ENCODE results near the gene NSMCE1. TPM values are rescaled to one million over a fixed set of nuclear protein-coding genes. Genes with fewer than 3 reads are reported as not detected.

Gene NSMCE1
- total RNA-seq, 5 donors from 2014 or later (not counting 1 experiment from before 2014, with no cell fraction given) = 53.5 to 83.2 (median 73.9) TPM

GRCh38 chr16:27217256-27217655, 51.3 kb downstream of the NSMCE1 start:
- Histone ChIP-seq H3K36me3 (ENCODE audit: control insufficient read depth in 2 of 2, extremely low read depth in 1 of 2, insufficient read depth in 1 of 2, low read length in 1 of 2) (peaks cover 10 to 44% of the 10 kb centered on the region in 2 donors), H3K9me3 (no peaks in the 10 kb centered on the region), H3K4me3 (ENCODE audit: control insufficient read depth in 1 of 2, extremely low read depth in 1 of 2, low read length in 1 of 2) (no peak overlapping the region), H3K27me3 (replicated peaks in 1 of 2; ENCODE audit: control insufficient read depth in 2 of 2, extremely low read depth in 1 of 2, insufficient read depth in 2 of 2, low read length in 1 of 2) (no peaks in the 10 kb centered on the region), H3K27ac (ENCODE audit: low read length) (no peak overlapping the region), H3K4me1 (ENCODE audit: control insufficient read depth in 1 of 2, extremely low read depth in 1 of 2, insufficient read depth in 2 of 2, low read length in 2 of 2) (peaks cover 3 to 6% of the 10 kb centered on the region in 2 experiments)
- CTCF ChIA-PET = no interaction called here
- Mint-ChIP-seq H3K36me3 (peaks cover 29% of the 10 kb centered on the region), H3K9me3 (no peaks in the 10 kb centered on the region), H3K4me3 (no peak overlapping the region), H3K27ac (peak overlapping the region in 1 of 2 donors; percentile 58), H3K4me1 (peaks cover 2 to 14% (median 7%) of the 10 kb centered on the region in 3 donors), H3K27me3 (no peaks in the 10 kb centered on the region)
- ATAC-seq (replicated peaks in 1 of 4) (no peak), DNase-seq (no peak)
- WGBS (ENCODE audit: insufficient coverage) = 90% methylated on average over 10 of the region's 10 CpGs
- POLR2A ChIA-PET = no interaction called here

GRCh38 chr16:27216297-27216885, 52.2 kb downstream of the NSMCE1 start:
- Mint-ChIP-seq H3K4me1 (peaks cover 2 to 14% (median 7%) of the 10 kb centered on the region in 3 donors), H3K4me3 (no peak overlapping the region), H3K27ac (peak overlapping the region in 1 of 2 donors; percentile 28), H3K36me3 (peaks cover 29% of the 10 kb centered on the region), H3K27me3 (no peaks in the 10 kb centered on the region), H3K9me3 (no peaks in the 10 kb centered on the region)
- ChIA-PET CTCF (no interaction called here), POLR2A (no interaction called here)
- no peak overlapping the region for H3K27ac ChIP-seq (ENCODE audit: low read length)
- no peaks in the 10 kb centered on the region for H3K27me3 ChIP-seq (replicated peaks in 1 of 2; ENCODE audit: control insufficient read depth in 2 of 2, extremely low read depth in 1 of 2, insufficient read depth in 2 of 2, low read length in 1 of 2)
- WGBS (ENCODE audit: insufficient coverage) = 93% methylated on average over 14 of the region's 16 CpGs
- no peak overlapping the region for H3K4me3 ChIP-seq (ENCODE audit: control insufficient read depth in 1 of 2, extremely low read depth in 1 of 2, low read length in 1 of 2)
- H3K36me3 ChIP-seq (ENCODE audit: control insufficient read depth in 2 of 2, extremely low read depth in 1 of 2, insufficient read depth in 1 of 2, low read length in 1 of 2) = peaks cover 10 to 44% of the 10 kb centered on the region in 2 donors
- peaks cover 4 to 7% of the 10 kb centered on the region in 2 experiments for H3K4me1 ChIP-seq (ENCODE audit: control insufficient read depth in 1 of 2, extremely low read depth in 1 of 2, insufficient read depth in 2 of 2, low read length in 2 of 2)
- H3K9me3 ChIP-seq = no peaks in the 10 kb centered on the region
- no peak for DNase-seq
- no peak for ATAC-seq (replicated peaks in 1 of 4)

DNA sequence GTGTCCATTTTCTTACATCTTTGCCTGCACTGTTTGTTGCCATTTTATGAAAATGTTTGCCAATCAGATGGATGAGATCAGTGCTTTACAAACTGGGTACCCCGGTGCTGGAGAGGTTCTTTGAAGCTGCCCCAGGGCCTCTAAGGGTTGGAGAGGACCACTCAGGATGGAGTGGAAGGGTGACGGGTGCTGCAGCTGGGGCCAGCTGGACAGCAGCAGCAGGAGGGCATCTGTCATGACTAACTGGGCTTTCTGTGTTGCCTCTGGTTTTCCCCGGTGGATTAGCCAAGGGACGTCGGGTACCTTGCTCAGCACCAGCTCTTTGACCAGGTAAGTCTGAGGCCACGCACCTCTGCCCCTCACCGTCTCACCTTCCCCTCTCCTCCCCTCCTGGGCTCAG, 52.9 kb downstream of the NSMCE1 start:
- peaks cover 5 to 14% (median 13%) of the 10 kb centered on the region in 3 donors for H3K4me1 Mint-ChIP-seq
- H3K27me3 ChIP-seq (replicated peaks in 1 of 2; ENCODE audit: control insufficient read depth in 2 of 2, extremely low read depth in 1 of 2, insufficient read depth in 2 of 2, low read length in 1 of 2) = no peaks in the 10 kb centered on the region
- no peak for DNase-seq
- no peaks in the 10 kb centered on the region for H3K9me3 ChIP-seq
- no peak for ATAC-seq (replicated peaks in 1 of 4)
- peaks cover 10 to 47% of the 10 kb centered on the region in 2 donors for H3K36me3 ChIP-seq (ENCODE audit: control insufficient read depth in 2 of 2, extremely low read depth in 1 of 2, insufficient read depth in 1 of 2, low read length in 1 of 2)
- H3K4me3 ChIP-seq (ENCODE audit: control insufficient read depth in 1 of 2, extremely low read depth in 1 of 2, low read length in 1 of 2) = no peak overlapping the region
- no peaks in the 10 kb centered on the region for H3K9me3 Mint-ChIP-seq
- H3K27me3 Mint-ChIP-seq = no peaks in the 10 kb centered on the region
- H3K27ac Mint-ChIP-seq = peak overlapping the region in 1 of 2 donors; percentile 28
- no peak overlapping the region for H3K27ac ChIP-seq (ENCODE audit: low read length)
- ChIA-PET CTCF (no interaction called here), POLR2A (no interaction called here)
- no peak overlapping the region for H3K4me3 Mint-ChIP-seq
- H3K4me1 ChIP-seq (ENCODE audit: control insufficient read depth in 1 of 2, extremely low read depth in 1 of 2, insufficient read depth in 2 of 2, low read length in 2 of 2) = peaks cover 6 to 15% of the 10 kb centered on the region in 2 experiments
- H3K36me3 Mint-ChIP-seq = peaks cover 29% of the 10 kb centered on the region
- WGBS (ENCODE audit: insufficient coverage) = 97% methylated on average over 3 of the region's 7 CpGs

DNA sequence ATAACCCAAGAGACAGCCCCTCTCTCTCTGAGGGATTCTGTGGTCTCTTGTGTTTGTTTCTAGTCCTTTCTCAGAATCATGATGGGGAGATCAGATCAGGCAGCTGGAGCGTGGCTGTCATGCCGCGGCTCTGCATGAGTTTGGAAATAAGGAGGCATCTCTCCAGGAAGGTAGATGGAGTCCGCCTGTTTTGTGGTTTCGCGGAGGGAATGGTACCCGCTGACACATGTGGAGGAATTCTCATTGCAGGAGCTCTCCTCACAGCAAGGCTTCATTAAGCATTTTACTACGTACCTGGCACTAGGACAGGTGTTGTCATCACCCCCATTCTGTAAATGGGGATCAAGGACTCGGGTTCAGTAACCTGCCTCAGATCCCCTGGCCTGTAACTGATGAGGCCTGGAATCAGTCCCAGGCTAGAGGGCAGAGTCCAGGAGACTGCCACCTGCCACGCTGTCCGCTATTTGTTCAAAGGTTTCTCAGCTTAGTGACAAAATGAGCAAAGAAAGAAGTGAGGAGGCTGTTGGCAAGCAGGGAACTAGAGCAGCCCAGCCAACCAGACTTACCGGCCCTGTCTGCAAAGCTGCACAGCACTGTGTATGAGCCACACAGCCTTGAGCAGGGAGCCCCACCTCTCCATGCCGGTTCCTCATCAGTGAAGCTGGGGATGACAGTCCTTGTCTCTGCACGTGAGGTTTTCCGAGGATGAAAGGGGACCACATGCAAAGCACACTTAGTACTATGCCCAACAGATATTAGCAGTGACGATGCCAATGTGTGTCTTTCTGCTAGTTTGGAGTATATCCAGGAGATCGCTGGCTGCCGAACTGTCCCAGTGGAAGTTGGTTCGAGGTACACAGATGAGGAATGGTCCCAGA, 54.2 kb downstream of the NSMCE1 start:
- Mint-ChIP-seq H3K27me3 (no peaks in the 10 kb centered on the region), H3K36me3 (peaks cover 29% of the 10 kb centered on the region), H3K27ac (no peak overlapping the region), H3K4me3 (no peak overlapping the region), H3K4me1 (peaks cover 5 to 14% (median 13%) of the 10 kb centered on the region in 3 donors), H3K9me3 (no peaks in the 10 kb centered on the region)
- POLR2A ChIA-PET = no interaction called here
- Histone ChIP-seq H3K27ac (ENCODE audit: low read length) (no peak overlapping the region), H3K4me3 (ENCODE audit: control insufficient read depth in 1 of 2, extremely low read depth in 1 of 2, low read length in 1 of 2) (no peak overlapping the region), H3K27me3 (replicated peaks in 1 of 2; ENCODE audit: control insufficient read depth in 2 of 2, extremely low read depth in 1 of 2, insufficient read depth in 2 of 2, low read length in 1 of 2) (no peaks in the 10 kb centered on the region), H3K9me3 (no peaks in the 10 kb centered on the region), H3K4me1 (ENCODE audit: control insufficient read depth in 1 of 2, extremely low read depth in 1 of 2, insufficient read depth in 2 of 2, low read length in 2 of 2) (peaks cover 6 to 22% of the 10 kb centered on the region in 2 experiments), H3K36me3 (ENCODE audit: control insufficient read depth in 2 of 2, extremely low read depth in 1 of 2, insufficient read depth in 1 of 2, low read length in 1 of 2) (peaks cover 0 to 54% of the 10 kb centered on the region in 2 donors)
- 95% methylated on average over 12 of the region's 19 CpGs for WGBS (ENCODE audit: insufficient coverage)
- DNase-seq = no peak
- no peak for ATAC-seq (replicated peaks in 1 of 4)
- CTCF ChIA-PET = interaction anchor here in 1 of 2 donors (1.0 kb wide), 1 partner anchor 529 kb away, joined by 5 read pairs; no protein-coding TSS in a partner anchor

DNA sequence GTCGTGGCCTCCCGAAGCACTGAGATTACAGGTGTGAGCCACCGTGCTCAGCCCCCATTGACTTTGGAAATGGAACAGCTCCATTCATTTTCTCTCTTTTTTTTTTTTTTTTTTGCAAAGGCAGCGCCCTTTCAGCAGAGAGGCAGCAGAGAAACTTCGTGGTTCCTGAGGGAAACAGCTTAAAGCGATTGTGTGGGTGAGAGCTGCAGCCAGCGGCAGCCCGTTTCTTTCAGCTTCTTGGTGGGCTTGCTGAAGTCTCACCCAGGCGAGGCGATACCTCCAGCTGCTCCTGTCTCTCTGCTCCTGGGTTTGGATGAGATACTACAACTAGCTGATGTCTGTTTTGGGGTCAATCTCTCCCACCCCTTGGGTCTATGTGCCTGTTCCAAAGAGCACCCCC, 57.5 kb downstream of the NSMCE1 start:
- Mint-ChIP-seq H3K9me3 (no peaks in the 10 kb centered on the region), H3K4me1 (peaks cover 5 to 16% (median 14%) of the 10 kb centered on the region in 3 donors), H3K27me3 (no peaks in the 10 kb centered on the region), H3K27ac (peak overlapping the region; percentile 31 to 34), H3K4me3 (no peak overlapping the region), H3K36me3 (peaks cover 25% of the 10 kb centered on the region)
- Histone ChIP-seq H3K4me3 (ENCODE audit: control insufficient read depth in 1 of 2, extremely low read depth in 1 of 2, low read length in 1 of 2) (no peak overlapping the region), H3K27ac (ENCODE audit: low read length) (no peak overlapping the region), H3K36me3 (ENCODE audit: control insufficient read depth in 2 of 2, extremely low read depth in 1 of 2, insufficient read depth in 1 of 2, low read length in 1 of 2) (peaks cover 4 to 35% of the 10 kb centered on the region in 2 donors), H3K27me3 (replicated peaks in 1 of 2; ENCODE audit: control insufficient read depth in 2 of 2, extremely low read depth in 1 of 2, insufficient read depth in 2 of 2, low read length in 1 of 2) (no peaks in the 10 kb centered on the region), H3K4me1 (ENCODE audit: control insufficient read depth in 1 of 2, extremely low read depth in 1 of 2, insufficient read depth in 2 of 2, low read length in 2 of 2) (peaks cover 9 to 24% of the 10 kb centered on the region in 2 experiments), H3K9me3 (no peaks in the 10 kb centered on the region)
- ChIA-PET CTCF (interaction anchor here (0.6 to 0.7 kb wide), 3 partner anchors 31 to 101 kb away, joined by 3 to 6 read pairs (median 5); no protein-coding TSS in a partner anchor), POLR2A (interaction anchor here (0.6 kb wide), 3 partner anchors 49 to 210 kb away, joined by 4 read pairs; no protein-coding TSS in a partner anchor)
- WGBS (ENCODE audit: insufficient coverage) = 40% methylated on average over 1 of the region's 10 CpGs
- ATAC-seq (replicated peaks in 1 of 4) (peak in 1 of 4 experiments; percentile 23), DNase-seq (no peak)

DNA sequence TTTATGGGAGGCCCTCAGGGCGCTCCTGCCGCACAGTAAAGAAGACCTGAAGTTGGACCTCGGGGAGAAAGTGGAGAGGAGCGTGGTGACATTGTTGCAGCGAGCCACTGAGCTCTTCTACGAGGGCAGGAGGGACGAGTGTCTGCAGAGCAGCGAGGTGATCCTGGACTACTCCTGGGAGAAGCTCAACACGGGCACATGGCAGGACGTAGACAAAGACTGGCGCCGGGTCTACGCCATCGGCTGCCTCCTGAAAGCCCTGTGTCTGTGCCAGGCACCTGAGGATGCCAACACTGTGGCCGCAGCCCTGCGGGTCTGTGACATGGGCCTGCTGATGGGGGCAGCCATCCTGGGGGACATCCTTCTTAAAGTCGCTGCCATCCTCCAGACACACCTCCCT, 58.4 kb downstream of the NSMCE1 start:
- Histone ChIP-seq H3K27me3 (replicated peaks in 1 of 2; ENCODE audit: control insufficient read depth in 2 of 2, extremely low read depth in 1 of 2, insufficient read depth in 2 of 2, low read length in 1 of 2) (no peaks in the 10 kb centered on the region), H3K9me3 (no peaks in the 10 kb centered on the region), H3K4me3 (ENCODE audit: control insufficient read depth in 1 of 2, extremely low read depth in 1 of 2, low read length in 1 of 2) (no peak overlapping the region), H3K36me3 (ENCODE audit: control insufficient read depth in 2 of 2, extremely low read depth in 1 of 2, insufficient read depth in 1 of 2, low read length in 1 of 2) (peaks cover 4 to 30% of the 10 kb centered on the region in 2 donors), H3K27ac (ENCODE audit: low read length) (no peak overlapping the region), H3K4me1 (ENCODE audit: control insufficient read depth in 1 of 2, extremely low read depth in 1 of 2, insufficient read depth in 2 of 2, low read length in 2 of 2) (peaks cover 10 to 24% of the 10 kb centered on the region in 2 experiments)
- WGBS (ENCODE audit: insufficient coverage) = 97% methylated on average over 15 of the region's 17 CpGs
- ChIA-PET POLR2A (no interaction called here), CTCF (no interaction called here)
- Mint-ChIP-seq H3K4me1 (peaks cover 7 to 19% (median 14%) of the 10 kb centered on the region in 3 donors), H3K27me3 (no peaks in the 10 kb centered on the region), H3K36me3 (peaks cover 18% of the 10 kb centered on the region), H3K9me3 (no peaks in the 10 kb centered on the region), H3K4me3 (no peak overlapping the region), H3K27ac (no peak overlapping the region)
- DNase-seq = no peak
- no peak for ATAC-seq (replicated peaks in 1 of 4)
